Colonic mucosa (tissue), 4 donors: Measurements from ENCODE around the gene MYO16. TPM values are rescaled to one million over a fixed set of nuclear protein-coding genes. Genes with fewer than 3 reads are reported as not detected.

Experiments used
- DNase-seq: peaks from one replicate; pipeline ENCODE4 v3.0.0-alpha.2; 2020
- H3K27ac ChIP-seq: fragments of 200-600 bp; one replicate; pipeline ENCODE4 v1.8.0; 2021
- H3K27me3 ChIP-seq: fragments of 200-600 bp; one replicate; pipeline ENCODE4 v1.8.0; 2021
- H3K36me3 ChIP-seq: fragments of 200-600 bp; one replicate; pipeline ENCODE4 v1.8.0; 2021
- H3K4me1 ChIP-seq: fragments of 200-600 bp; one replicate; pipeline ENCODE4 v1.8.0; 2021; ENCODE audit warnings: mild to moderate bottlenecking
- H3K4me3 ChIP-seq: fragments of 200-600 bp; one replicate; pipeline ENCODE4 v1.8.0; 2021
- H3K9ac ChIP-seq, 2 donors: one replicate each; pipeline ENCODE4 v1.7.0; 2013; ENCODE audit warnings: control low read depth in 2 of 2, low read depth in 2 of 2, low read length in 2 of 2
- H3K9me3 ChIP-seq: fragments of 200-600 bp; one replicate; pipeline ENCODE4 v1.8.0; 2021
- intact Hi-C: fragments of 100-400 bp; cut with DNase I; formaldehyde crosslinking; loops from one replicate; pipeline ENCODE4 v1.14.1; 2022
- total RNA-seq, 2 donors: library from RNA; stranded (reverse); fragmentation: NEBNext Ultra II Directional in 1 of 2; extraction: Animal tissue kit (Norgen Biotek cat#: 25700) in 1 of 2; gene quantifications; one replicate each; pipeline ENCODE4 v1.2.1, GENCODE V29; 2021
- TF ChIP-seq, protein P1 (sequence below): fragments of 200-600 bp; IDR thresholded peaks from one replicate; pipeline ENCODE4 v1.8.0; 2022; ENCODE audit warnings: antibody characterized with exemption, mild to moderate bottlenecking
- donor health status: healthy.
- donor health status: DM: no; HTN: no; CAD: no.
- donor health status: DM: no; HTN: no; CAD: no.

Gene MYO16
- total RNA-seq, 2 donors from 2014 or later, result 0.05 TPM; not detected in 1

DNA sequence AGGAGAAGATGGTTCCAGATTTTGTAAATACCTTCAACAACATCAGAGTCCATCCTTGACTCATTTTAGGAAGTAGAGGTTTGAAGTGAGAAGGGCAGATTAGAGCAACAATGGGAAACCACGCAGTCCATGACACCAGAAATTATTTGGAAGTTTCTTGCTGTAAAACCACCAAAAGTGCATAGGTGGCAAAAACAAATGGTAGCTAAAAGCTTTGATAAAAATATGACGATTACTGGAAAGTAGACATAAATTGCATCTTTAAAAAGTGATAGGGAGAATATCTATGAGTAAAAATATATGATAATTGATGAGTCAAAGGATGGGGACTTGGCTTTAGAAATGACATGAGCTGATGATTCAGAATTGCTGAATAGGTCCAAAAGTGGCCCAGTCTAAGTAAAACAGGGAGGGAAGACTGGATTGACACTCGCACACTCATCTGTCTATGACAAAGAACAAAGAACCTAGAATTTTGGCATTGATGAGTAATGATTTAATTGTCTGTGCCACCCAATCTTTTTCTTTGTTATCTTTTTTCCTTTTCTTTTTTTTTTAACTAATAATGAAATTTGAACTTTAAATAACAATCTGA, 472.2 kb downstream of the MYO16 start:
- no peak for DNase-seq
- Histone ChIP-seq H3K4me3 (no peak overlapping the region), H3K4me1 (no peaks in the 10 kb centered on the region), H3K9ac (no peak overlapping the region), H3K27me3 (no peaks in the 10 kb centered on the region), H3K36me3 (no peaks in the 10 kb centered on the region), H3K27ac (no peak overlapping the region), H3K9me3 (no peaks in the 10 kb centered on the region)
- intact Hi-C loops, result no loop called here
- TF ChIP-seq, protein P1, sequence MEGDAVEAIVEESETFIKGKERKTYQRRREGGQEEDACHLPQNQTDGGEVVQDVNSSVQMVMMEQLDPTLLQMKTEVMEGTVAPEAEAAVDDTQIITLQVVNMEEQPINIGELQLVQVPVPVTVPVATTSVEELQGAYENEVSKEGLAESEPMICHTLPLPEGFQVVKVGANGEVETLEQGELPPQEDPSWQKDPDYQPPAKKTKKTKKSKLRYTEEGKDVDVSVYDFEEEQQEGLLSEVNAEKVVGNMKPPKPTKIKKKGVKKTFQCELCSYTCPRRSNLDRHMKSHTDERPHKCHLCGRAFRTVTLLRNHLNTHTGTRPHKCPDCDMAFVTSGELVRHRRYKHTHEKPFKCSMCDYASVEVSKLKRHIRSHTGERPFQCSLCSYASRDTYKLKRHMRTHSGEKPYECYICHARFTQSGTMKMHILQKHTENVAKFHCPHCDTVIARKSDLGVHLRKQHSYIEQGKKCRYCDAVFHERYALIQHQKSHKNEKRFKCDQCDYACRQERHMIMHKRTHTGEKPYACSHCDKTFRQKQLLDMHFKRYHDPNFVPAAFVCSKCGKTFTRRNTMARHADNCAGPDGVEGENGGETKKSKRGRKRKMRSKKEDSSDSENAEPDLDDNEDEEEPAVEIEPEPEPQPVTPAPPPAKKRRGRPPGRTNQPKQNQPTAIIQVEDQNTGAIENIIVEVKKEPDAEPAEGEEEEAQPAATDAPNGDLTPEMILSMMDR, result no peak

DNA sequence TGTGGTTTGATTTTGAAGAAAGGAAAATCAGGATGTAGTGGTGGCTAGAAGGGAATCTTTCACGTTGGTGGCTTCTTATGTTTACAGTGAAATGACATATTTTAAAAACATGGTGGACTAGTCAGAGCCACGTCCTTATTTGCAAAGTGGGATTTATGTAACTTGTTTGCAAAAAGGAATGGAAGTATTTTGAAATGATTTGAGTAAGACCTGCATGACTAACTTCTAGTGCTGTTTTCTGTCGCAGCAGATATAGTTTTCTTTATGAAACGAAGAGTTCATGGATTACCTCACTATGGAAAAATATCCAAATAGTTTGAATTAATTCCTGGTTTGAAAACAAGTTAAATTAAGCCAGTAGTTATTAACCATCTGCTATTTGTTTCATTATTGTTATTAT, 476.5 kb downstream of the MYO16 start:
- no peak overlapping the region for H3K4me3 ChIP-seq
- no peak overlapping the region for H3K27ac ChIP-seq
- no peak for DNase-seq
- no peak overlapping the region for H3K9ac ChIP-seq
- H3K4me1 ChIP-seq, result no peaks in the 10 kb centered on the region
- H3K36me3 ChIP-seq, result no peaks in the 10 kb centered on the region
- no peaks in the 10 kb centered on the region for H3K9me3 ChIP-seq
- intact Hi-C loops, result no loop called here
- no peaks in the 10 kb centered on the region for H3K27me3 ChIP-seq
- TF ChIP-seq, protein P1, result no peak

DNA sequence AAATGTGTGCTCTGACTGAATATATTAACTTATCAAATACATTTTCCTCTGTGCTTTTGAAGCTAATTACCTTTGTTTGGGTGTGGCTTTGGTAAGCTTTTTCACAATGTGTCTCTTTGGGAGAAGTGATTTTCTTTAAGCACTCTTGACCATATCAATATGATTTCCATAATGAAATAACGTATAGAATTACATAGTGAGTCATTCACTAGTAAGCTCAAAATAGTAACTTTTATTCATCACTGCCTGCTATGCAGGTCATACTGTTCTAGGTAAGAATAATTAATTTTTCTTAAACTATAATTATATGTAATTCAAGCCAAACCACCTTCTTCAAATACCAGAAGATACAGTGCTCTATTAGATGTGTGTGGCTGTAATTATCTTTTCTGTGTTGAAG, 480.7 kb downstream of the MYO16 start:
- no peaks in the 10 kb centered on the region for H3K27me3 ChIP-seq
- no peak overlapping the region for H3K4me3 ChIP-seq
- TF ChIP-seq, protein P1, result no peak
- no peak overlapping the region for H3K9ac ChIP-seq
- no peaks in the 10 kb centered on the region for H3K36me3 ChIP-seq
- H3K4me1 ChIP-seq, result no peaks in the 10 kb centered on the region
- intact Hi-C loops, result no loop called here
- no peak for DNase-seq
- H3K27ac ChIP-seq, result no peak overlapping the region
- no peaks in the 10 kb centered on the region for H3K9me3 ChIP-seq

DNA sequence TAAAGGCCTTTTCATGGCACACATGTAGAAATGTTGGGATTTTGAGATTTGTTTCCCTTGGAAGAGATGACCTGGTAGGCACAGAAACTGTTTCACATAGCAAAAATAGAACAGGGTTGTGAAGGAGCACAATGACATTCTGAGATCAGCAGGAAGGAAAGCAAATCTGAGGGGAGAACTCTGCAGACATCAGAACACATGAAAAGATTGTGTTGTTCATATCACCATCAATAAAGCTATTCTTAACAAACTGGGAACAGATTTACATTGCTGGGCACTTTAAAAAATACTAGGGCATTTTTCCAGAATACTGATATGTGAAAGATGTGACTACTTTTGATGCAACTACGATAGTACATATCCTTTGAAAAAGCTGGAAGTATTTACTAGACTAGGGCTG, 481.7 kb downstream of the MYO16 start:
- TF ChIP-seq, protein P1, result no peak
- Histone ChIP-seq H3K9ac (no peak overlapping the region), H3K36me3 (no peaks in the 10 kb centered on the region), H3K4me3 (no peak overlapping the region), H3K9me3 (no peaks in the 10 kb centered on the region), H3K4me1 (no peaks in the 10 kb centered on the region), H3K27ac (no peak overlapping the region), H3K27me3 (no peaks in the 10 kb centered on the region)
- no peak for DNase-seq
- intact Hi-C loops, result no loop called here

DNA sequence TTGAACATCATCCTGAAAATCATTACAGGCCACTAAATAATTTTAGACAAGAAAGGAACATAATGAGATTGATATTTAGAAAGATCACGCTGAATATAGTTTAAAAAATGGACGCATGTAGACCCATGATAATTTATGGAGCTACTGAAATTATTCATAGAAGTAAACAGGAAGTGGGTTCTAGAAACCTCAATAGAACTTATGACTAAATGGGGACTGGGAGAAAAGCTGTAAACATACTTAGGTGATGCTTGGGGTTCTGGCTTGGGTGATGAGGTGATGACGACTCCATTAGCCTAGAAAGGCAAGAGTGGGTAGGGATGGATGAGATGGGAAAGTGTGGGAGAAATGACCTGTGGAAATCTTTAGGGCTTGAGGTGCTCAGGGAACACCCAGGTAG, 484.0 kb downstream of the MYO16 start:
- H3K4me1 ChIP-seq, result no peaks in the 10 kb centered on the region
- DNase-seq, result no peak
- no peak overlapping the region for H3K27ac ChIP-seq
- no peaks in the 10 kb centered on the region for H3K36me3 ChIP-seq
- no peak overlapping the region for H3K4me3 ChIP-seq
- H3K9me3 ChIP-seq, result no peaks in the 10 kb centered on the region
- intact Hi-C loops, result no loop called here
- H3K27me3 ChIP-seq, result no peaks in the 10 kb centered on the region
- H3K9ac ChIP-seq, result no peak overlapping the region
- TF ChIP-seq, protein P1, result no peak
